OCI-LY3 (cell line): ENCODE results near the gene UAP1.

ENCODE experiments used
- H2AFZ ChIP-seq: fragments of 200-600, 300-600 bp; shearing (Covaris generic); 2 replicates; pipeline ENCODE4 v1.6.0; 2014; ENCODE audit warnings: antibody characterized with exemption, low read depth, low read length
- H3K27ac ChIP-seq: fragments of 200-600, 300-600 bp; sonication (generic); 2 replicates; pipeline ENCODE4 v1.5.1; 2014; ENCODE audit warnings: mild to moderate bottlenecking, low read length, moderate library complexity, mixed read lengths
- H3K27me3 ChIP-seq: fragments of 200-600, 300-600 bp; sonication (generic); 2 replicates; pipeline ENCODE4 v1.6.1; 2014; ENCODE audit warnings: low read depth, low read length, mixed read lengths
- H3K36me3 ChIP-seq: fragments of 200-600, 300-600 bp; sonication (generic); replicated peaks from 2 replicates; pipeline ENCODE3; 2014; ENCODE audit warnings: low read depth, low read length, mixed read lengths
- H3K4me1 ChIP-seq: fragments of 300-600, 200-600 bp; sonication (generic); 2 replicates; pipeline ENCODE4 v1.6.1; 2014; ENCODE audit warnings: low read length, mixed read lengths
- H3K4me2 ChIP-seq: fragments of 200-600, 300-600 bp; sonication (generic); 2 replicates; pipeline ENCODE4 v1.6.1; 2014; ENCODE audit warnings: low read length, mixed read lengths
- H3K4me3 ChIP-seq: fragments of 300-600, 200-600 bp; sonication (generic); 2 replicates; pipeline ENCODE4 v1.5.1; 2014; ENCODE audit warnings: antibody characterized with exemption, mild to moderate bottlenecking, low read length, moderate library complexity
- H3K79me2 ChIP-seq: fragments of 300-600, 200-600 bp; shearing (Covaris generic); 2 replicates; pipeline ENCODE4 v1.6.1; 2014; ENCODE audit warnings: mild to moderate bottlenecking, low read length, mixed read lengths
- H3K9ac ChIP-seq: fragments of 300-600, 200-600 bp; shearing (Covaris generic); 2 replicates; pipeline ENCODE4 v1.6.0; 2014; ENCODE audit warnings: mild to moderate bottlenecking, low read length, moderate library complexity
- H3K9me3 ChIP-seq: fragments of 200-600, 300-600 bp; shearing (Covaris generic); 2 replicates; pipeline ENCODE4 v1.6.1; 2014; ENCODE audit warnings: low read length, mixed read lengths; ENCODE audit not compliant: insufficient read depth
- H4K20me1 ChIP-seq: fragments of 200-600, 300-600 bp; sonication (generic); 2 replicates; pipeline ENCODE4 v1.6.1; 2016; ENCODE audit warnings: low read length, mixed read lengths; ENCODE audit not compliant: insufficient read depth
- EZH2phosphoT487 ChIP-seq: fragments of 200-600 bp; shearing (Covaris generic); IDR thresholded peaks from 2 replicates; pipeline ENCODE4 v1.6.1; 2018; ENCODE audit warnings: antibody characterized with exemption, mixed run types, low read depth
- TF ChIP-seq, protein P1 (sequence below): fragments of 200-600, 300-600 bp; sonication (generic); IDR thresholded peaks from 2 replicates; pipeline ENCODE4 v1.5.1; 2014; ENCODE audit warnings: antibody characterized with exemption, low read length, low read depth

The UAP1 gene

DNA sequence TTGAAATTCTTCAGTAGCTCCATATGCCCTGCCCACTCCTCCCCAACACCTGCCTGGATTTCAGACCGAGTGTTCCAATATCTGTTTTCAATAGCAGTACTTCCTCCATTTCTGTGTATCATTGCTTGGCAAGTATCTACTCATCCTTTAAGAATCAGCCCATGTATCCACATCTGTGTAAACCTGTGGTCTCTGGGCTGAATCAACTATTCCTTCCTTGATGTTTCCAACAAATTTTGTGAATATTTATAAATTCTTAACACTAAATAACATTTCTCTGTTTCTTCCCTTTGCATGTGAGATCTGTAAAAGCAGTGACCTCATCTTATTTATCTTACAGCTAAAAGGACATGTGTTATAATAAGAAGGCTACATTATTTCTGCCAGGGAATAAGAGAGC is 26.0 kb upstream of the UAP1 start:
- H3K4me2 ChIP-seq, result no peak overlapping the region
- peaks cover 13% of the 10 kb centered on the region for H4K20me1 ChIP-seq
- no peak overlapping the region for H2AFZ ChIP-seq
- H3K4me1 ChIP-seq, result peaks cover 9% of the 10 kb centered on the region
- H3K36me3 ChIP-seq, result peaks cover 3% of the 10 kb centered on the region
- H3K27me3 ChIP-seq, result no peaks in the 10 kb centered on the region
- no peak overlapping the region for H3K4me3 ChIP-seq
- no peak overlapping the region for H3K27ac ChIP-seq
- H3K9me3 ChIP-seq, result no peaks in the 10 kb centered on the region
- 0 out of 2 replicates have a peak, but pooled peaks cover 4% of the 10 kb centered on the region for H3K79me2 ChIP-seq
- no peak overlapping the region for H3K9ac ChIP-seq
- TF ChIP-seq EZH2phosphoT487, result no peak
- TF ChIP-seq, protein P1, sequence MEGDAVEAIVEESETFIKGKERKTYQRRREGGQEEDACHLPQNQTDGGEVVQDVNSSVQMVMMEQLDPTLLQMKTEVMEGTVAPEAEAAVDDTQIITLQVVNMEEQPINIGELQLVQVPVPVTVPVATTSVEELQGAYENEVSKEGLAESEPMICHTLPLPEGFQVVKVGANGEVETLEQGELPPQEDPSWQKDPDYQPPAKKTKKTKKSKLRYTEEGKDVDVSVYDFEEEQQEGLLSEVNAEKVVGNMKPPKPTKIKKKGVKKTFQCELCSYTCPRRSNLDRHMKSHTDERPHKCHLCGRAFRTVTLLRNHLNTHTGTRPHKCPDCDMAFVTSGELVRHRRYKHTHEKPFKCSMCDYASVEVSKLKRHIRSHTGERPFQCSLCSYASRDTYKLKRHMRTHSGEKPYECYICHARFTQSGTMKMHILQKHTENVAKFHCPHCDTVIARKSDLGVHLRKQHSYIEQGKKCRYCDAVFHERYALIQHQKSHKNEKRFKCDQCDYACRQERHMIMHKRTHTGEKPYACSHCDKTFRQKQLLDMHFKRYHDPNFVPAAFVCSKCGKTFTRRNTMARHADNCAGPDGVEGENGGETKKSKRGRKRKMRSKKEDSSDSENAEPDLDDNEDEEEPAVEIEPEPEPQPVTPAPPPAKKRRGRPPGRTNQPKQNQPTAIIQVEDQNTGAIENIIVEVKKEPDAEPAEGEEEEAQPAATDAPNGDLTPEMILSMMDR, result no peak

DNA sequence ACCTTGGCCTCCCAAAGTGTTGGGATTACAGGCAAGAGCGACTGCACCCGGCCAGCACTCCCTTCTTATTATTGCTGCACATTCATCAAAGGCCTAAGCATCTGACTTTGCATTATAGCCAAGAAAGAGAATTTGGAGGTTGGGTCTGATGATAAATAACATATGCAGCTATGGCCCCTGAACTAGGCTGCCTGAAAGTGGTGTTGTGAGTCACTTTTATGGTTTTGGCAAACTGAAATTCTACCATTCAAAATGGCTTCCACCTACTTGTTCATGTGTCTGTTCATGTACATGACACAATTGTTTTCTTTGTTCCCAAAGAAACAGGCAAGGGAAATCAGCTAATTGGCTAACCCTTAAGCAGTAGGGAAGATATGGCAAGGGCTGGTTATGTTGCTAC is 25.0 kb upstream of the UAP1 start:
- no peaks in the 10 kb centered on the region; the same call in 1 of the 2 replicates for H3K4me1 ChIP-seq
- no peak overlapping the region for H3K4me3 ChIP-seq
- TF ChIP-seq, protein P1, result no peak
- no peak for TF ChIP-seq EZH2phosphoT487
- H3K27me3 ChIP-seq, result no peaks in the 10 kb centered on the region
- H3K9me3 ChIP-seq, result no peaks in the 10 kb centered on the region
- no peaks in the 10 kb centered on the region for H3K79me2 ChIP-seq
- no peak overlapping the region for H3K4me2 ChIP-seq
- no peak overlapping the region for H3K9ac ChIP-seq
- no peak overlapping the region for H3K27ac ChIP-seq
- no peak overlapping the region for H2AFZ ChIP-seq
- peaks cover 7% of the 10 kb centered on the region for H3K36me3 ChIP-seq
- H4K20me1 ChIP-seq, result peaks cover 3% of the 10 kb centered on the region; the same call in 1 of the 2 replicates

DNA sequence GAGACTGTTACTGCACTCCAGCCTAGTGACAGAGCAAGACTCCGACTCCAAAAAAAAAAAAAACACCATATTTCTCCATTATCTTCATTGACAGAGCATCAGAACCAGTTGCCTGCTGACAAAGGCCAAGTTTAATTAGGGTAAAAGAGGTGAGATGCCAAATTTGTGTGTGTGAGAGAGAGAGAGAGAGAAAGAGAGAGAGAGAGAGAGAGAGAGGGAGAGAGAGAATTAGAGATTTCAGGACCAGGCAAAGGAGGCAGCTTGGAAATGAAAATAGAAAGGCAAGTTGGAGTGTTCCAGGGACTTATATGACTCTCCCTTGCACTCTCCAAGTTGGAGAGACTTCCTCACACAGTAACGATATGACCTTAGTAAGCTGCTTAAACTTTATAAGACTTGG is 24.3 kb upstream of the UAP1 start:
- Histone ChIP-seq H3K79me2 (no peaks in the 10 kb centered on the region), H3K4me2 (no peak overlapping the region), H3K27me3 (no peaks in the 10 kb centered on the region), H3K9ac (no peak overlapping the region), H3K27ac (no peak overlapping the region), H4K20me1 (no peaks in the 10 kb centered on the region), H3K36me3 (peaks cover 9% of the 10 kb centered on the region), H2AFZ (no peak overlapping the region), H3K4me3 (no peak overlapping the region), H3K9me3 (no peaks in the 10 kb centered on the region), H3K4me1 (no peaks in the 10 kb centered on the region)
- TF ChIP-seq, protein P1, result no peak
- no peak for TF ChIP-seq EZH2phosphoT487

DNA sequence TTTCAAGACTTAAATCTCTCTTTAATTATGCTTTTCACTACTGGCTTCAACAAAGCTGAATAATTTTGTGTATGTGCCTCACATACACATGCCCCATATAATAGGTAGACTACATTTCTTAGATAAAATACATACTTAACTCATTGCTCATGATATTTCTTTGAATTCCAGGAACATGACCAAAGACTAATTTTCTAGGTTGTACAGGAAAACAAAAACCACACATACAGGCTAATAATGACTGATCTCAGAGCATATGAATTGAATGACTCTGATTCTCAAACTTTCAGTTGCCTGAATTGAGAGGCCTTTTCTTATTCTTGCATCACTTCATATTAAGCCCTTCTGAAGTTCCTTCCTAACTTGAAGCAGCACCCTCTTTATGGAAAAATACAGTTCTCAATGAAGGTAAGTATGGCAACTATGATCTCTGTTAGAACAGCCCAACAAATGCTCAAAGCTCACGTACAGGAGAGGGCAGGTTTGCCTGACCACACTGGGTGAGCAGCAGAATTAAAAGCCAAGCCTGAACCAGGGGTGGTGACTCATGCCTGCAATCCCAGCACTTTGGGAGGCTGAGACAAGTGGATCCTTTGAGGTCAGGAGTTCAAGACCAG is 22.6 kb upstream of the UAP1 start:
- Histone ChIP-seq H3K4me3 (no peak overlapping the region), H3K79me2 (no peaks in the 10 kb centered on the region), H2AFZ (no peak overlapping the region), H3K4me1 (no peaks in the 10 kb centered on the region), H4K20me1 (no peaks in the 10 kb centered on the region), H3K36me3 (peaks cover 16% of the 10 kb centered on the region), H3K27me3 (no peaks in the 10 kb centered on the region), H3K9ac (no peak overlapping the region), H3K27ac (no peak overlapping the region), H3K9me3 (peaks cover 8% of the 10 kb centered on the region), H3K4me2 (no peak overlapping the region)
- TF ChIP-seq, protein P1, result no peak
- no peak for TF ChIP-seq EZH2phosphoT487
